ENCODE data around the gene COL9A2.

COL9A2 gene

GRCh38 chr1:40317394-40318074 is 448 bp upstream of the COL9A2 start:
- no peak for DNase-seq

- DNase-seq = peak; percentile 7
Measured at GRCh38 chr1:40315795-40316594, 1.1 kb downstream of the COL9A2 start.

- DNase-seq = peak; percentile 62
Measured at GRCh38 chr1:40315239-40315794, 1.8 kb downstream of the COL9A2 start.

- no peak for DNase-seq
Measured at GRCh38 chr1:40314721-40315238, 2.3 kb downstream of the COL9A2 start.

- no peak for DNase-seq
Measured at GRCh38 chr1:40313958-40314720, 2.9 kb downstream of the COL9A2 start.

GRCh38 chr1:40313329-40313957 is 3.6 kb downstream of the COL9A2 start:
- DNase-seq = no peak

GRCh38 chr1:40312238-40313205 is 4.6 kb downstream of the COL9A2 start:
- no peak for DNase-seq

GRCh38 chr1:40311692-40312091 is 5.4 kb downstream of the COL9A2 start:
- DNase-seq = no peak

GRCh38 chr1:40310983-40311642 is 6.0 kb downstream of the COL9A2 start:
- no peak for DNase-seq

- no peak for DNase-seq
Measured at GRCh38 chr1:40310129-40310461, 7.0 kb downstream of the COL9A2 start.

GRCh38 chr1:40309374-40310128 is 7.5 kb downstream of the COL9A2 start:
- no peak for DNase-seq

GRCh38 chr1:40308036-40308727 is 8.9 kb downstream of the COL9A2 start:
- no peak for DNase-seq

- DNase-seq = no peak
Measured at GRCh38 chr1:40307186-40307585, 9.9 kb downstream of the COL9A2 start.

GRCh38 chr1:40306296-40306695 is 10.8 kb downstream of the COL9A2 start:
- DNase-seq = no peak

GRCh38 chr1:40305871-40306270 is 11.2 kb downstream of the COL9A2 start:
- DNase-seq = no peak

GRCh38 chr1:40305451-40305850 is 11.6 kb downstream of the COL9A2 start:
- DNase-seq = no peak

GRCh38 chr1:40303790-40304189 is 13.3 kb downstream of the COL9A2 start:
- DNase-seq = no peak

GRCh38 chr1:40303051-40303771 is 13.9 kb downstream of the COL9A2 start:
- DNase-seq = no peak

GRCh38 chr1:40302475-40302874 is 14.6 kb downstream of the COL9A2 start:
- no peak for DNase-seq
